KOPT-K1 (cell line): ENCODE data around the gene CRADD.
"Not testable (repeated sequence)": the region's sequence is repeated elsewhere in the genome, so short reads cannot be mapped to it uniquely, and the experiment has no call there.

ENCODE experiments used
- H3K27ac ChIP-seq: fragments of 200-600 bp; sonication (generic); 2 replicates; pipeline ENCODE4 v1.5.1; 2016; ENCODE audit warnings: antibody characterized with exemption, mild to moderate bottlenecking, low read depth, low read length; ENCODE audit not compliant: poor library complexity, severe bottlenecking
- H3K36me3 ChIP-seq: fragments of 200-600 bp; sonication (generic); 2 replicates; pipeline ENCODE4 v1.5.1; 2017; ENCODE audit warnings: antibody characterized with exemption, mild to moderate bottlenecking, low read length, moderate library complexity; ENCODE audit not compliant: insufficient read depth
- H3K9me3 ChIP-seq: fragments of 200-600 bp; sonication (generic); 2 replicates; pipeline ENCODE4 v1.5.1; 2017; ENCODE audit warnings: antibody characterized with exemption, low read length, mild to moderate bottlenecking; ENCODE audit not compliant: insufficient read depth, poor library complexity, severe bottlenecking

Gene CRADD

DNA sequence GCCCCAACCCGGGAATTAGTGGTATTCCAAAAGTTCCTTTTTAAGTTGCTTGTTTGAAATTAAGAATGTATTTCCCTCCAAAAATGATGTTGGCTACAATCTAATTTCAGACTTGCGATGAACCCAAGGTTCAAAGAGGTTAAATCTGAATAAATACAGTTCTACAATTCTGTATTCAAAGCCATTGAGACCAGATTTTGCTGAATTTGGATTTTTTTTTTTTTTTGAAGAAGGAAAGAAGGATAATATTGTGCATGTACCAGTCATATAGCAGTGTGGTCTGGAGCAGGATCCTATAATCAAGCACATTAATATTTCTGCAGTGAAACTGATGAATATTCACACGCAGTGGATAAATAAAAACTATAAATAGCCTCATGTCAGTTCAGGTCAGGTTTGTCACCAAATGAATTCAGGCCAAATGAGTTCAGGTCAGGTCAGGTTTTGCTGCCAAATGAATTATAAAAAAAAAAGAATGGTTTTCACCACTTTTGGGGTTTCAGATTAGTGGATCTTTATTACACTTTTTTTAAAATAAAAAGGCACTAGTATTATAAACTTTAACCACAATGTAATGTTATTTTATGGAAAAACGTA lies 69.5 kb downstream of the CRADD start:
- Histone ChIP-seq H3K27ac (no peak overlapping the region), H3K36me3 (no peaks in the 10 kb centered on the region), H3K9me3 (no peaks in the 10 kb centered on the region)

DNA sequence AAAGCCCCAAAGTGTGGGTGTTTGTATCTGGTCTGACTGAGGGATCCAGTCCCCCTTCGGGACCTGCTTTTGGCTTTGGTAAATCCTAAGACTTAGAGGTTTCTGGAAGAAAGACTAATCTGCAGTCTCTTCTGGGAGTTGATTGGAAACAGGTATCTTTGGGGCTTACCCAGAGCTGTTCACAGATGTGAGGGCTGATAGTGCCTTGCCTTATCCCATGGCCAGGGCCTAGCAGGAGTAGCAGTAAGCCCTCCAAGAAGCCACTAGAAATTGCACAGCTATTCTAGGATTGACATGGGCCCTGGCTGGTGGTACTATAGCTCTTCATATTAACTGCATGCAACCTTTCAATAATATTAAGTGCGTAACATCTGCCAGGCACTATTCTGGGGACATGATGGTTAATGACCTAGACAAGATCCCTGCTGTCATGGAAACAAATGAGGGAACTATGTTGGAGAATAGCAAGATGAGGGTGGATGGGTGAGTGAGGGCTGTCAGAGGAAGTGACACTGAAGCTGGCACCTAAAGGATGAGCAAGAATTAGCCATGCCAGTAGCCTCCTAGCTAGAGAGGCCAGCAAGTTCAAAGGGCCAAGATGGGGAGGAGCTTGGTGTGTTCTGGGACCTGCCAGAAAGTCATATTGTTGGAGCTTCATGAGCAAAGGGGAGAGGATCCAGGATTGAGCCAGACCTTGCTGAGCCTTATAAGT lies 71.7 kb downstream of the CRADD start:
- H3K27ac ChIP-seq, result no peak overlapping the region
- H3K9me3 ChIP-seq, result peaks cover 21% of the 10 kb centered on the region
- H3K36me3 ChIP-seq, result no peaks in the 10 kb centered on the region

DNA sequence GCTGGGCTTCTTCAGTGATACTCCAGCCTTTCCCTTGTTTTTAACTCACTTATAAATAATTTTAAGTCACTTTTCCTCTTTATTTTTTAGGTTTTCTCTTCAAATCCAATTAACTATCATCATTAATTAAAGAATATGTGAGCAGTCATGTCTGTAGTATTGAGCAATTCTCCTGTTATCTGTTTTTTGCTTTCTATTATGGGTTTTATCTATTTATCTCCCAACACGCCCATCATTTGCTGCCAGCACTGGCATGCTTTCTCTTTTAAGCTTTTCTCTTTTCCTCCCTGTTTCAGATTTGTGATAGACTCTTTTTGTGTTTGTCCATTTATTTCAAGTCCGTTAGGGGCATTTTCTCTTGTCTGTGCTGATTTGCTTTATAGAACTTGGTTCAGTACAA lies 72.3 kb downstream of the CRADD start:
- Histone ChIP-seq H3K27ac (no peak overlapping the region), H3K36me3 (no peaks in the 10 kb centered on the region), H3K9me3 (peaks cover 28% of the 10 kb centered on the region)

DNA sequence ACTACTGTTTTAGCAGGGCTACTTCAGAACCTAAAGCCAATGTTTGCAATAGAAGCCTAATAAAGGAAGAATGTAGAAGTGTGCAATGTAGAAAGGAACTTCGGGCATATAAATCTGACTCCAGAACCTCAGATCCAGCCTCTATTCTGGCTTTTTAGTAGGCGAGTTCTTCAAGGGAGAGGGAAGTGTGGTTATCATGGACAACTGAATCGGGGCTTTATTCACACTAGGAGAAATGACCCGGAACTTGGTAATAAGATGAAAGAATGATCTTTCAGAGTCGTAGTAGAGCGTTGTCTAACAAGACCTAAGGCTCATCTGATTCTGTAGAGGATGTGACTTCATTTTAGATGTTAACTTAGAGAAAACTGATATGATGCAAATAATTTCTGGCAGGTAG lies 72.9 kb downstream of the CRADD start:
- Histone ChIP-seq H3K27ac (no peak overlapping the region), H3K36me3 (no peaks in the 10 kb centered on the region), H3K9me3 (peaks cover 33% of the 10 kb centered on the region)

DNA sequence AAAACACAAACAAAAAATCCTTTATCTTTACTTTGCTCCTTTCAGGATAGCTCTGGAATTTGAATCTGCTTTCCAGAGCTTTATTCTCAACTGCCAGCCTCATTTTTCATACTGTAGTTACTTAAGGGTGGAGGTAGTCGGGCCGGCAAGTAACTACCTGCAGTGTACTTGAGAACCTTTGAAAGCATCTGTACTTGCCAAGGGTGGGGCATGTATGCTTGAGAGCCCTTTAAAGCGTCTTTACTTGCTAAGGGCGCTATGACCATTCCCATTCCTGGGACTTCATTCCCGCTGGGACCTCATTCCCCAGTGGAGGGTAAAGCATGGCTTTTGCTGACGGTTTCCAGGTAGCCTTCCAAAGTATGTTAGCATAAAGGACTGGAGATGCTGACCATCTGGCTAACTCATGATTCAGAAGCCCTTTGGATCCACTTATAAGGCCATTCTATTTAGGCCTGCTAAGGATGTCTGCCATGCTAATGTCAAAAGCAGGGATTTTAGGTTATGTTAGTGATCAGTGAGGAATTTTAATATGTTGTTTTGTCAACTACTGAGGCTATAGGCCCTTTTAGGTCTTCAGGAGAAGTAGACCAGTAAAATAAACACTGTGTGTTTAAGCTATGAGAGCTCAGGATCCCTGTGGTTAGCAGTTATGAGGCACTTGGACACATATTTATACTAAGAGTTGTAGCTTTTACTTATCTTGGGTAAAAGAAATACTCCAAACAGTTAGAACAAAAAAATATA lies 74.9 kb downstream of the CRADD start:
- no peaks in the 10 kb centered on the region for H3K36me3 ChIP-seq
- H3K27ac ChIP-seq, result no peak overlapping the region
- peaks cover 35% of the 10 kb centered on the region for H3K9me3 ChIP-seq

DNA sequence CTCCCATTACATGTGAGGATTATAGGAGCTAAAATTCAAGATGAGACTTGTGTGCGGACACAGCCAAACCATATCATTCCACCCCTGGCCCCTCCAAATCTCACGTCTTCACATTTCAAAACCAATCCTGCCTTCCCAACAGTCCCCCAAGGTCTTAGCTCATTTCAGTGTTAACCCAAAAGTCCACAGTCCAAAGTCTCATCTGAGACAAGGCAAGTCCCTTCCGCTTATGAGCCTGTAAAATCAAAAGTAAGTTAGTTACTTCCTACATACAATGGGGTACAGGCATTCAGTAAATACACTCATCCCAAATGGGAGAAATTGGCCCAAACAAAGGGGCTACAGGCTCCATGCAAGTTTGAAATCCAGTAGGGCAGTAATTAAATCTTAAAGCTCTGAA lies 76.1 kb downstream of the CRADD start:
- Histone ChIP-seq H3K27ac (no peak overlapping the region), H3K36me3 (no peaks in the 10 kb centered on the region), H3K9me3 (peaks cover 35% of the 10 kb centered on the region)

DNA sequence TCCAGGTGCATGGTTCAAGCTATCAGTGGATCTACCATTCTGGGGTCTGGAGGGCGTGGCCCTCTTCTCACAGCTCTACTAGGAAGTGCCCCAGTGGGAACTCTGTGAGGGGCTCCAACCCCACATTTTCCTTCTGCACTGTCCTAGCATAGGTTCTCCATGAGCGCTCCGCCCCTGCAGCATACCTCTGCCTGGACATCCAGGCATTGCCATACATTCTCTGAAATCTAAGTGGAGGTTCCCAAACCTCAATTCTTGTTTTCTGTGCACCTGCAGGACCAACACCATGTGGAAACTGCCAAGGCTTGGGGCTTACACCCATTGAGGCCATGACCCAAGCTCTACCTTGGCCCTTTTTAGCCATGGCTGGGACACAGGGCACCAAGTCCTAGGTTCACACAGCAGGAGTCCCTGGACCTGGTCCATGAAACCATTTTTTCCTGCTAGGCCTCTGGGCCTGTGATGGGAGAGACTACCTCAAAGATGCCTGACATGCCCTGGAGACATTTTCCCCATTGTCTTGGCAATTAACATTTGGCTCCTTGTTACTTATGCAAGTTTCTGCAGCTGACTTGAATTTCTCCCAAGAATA lies 76.8 kb downstream of the CRADD start:
- Histone ChIP-seq H3K27ac (no peak overlapping the region), H3K9me3 (peaks cover 35% of the 10 kb centered on the region), H3K36me3 (no peaks in the 10 kb centered on the region)

DNA sequence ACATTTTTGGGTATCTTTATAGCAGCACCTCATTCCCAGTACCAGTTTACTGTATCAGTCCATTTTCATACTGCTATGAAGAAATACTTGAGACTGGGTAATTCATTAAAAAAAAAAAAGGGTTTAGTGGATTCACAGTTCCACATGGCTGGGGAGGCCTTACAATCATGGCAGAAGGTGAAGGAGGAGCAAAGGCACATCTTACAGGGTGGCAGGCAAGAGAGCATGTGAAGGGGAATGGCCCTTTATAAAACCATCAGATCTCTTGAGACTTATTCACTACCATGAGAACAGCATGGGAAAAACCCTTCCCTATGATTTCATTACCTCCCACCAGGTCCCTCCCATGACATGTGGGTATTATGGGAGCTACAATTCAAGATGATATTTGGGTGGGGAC lies 77.7 kb downstream of the CRADD start:
- H3K36me3 ChIP-seq, H3K27ac ChIP-seq: not testable (repeated sequence)
- H3K9me3 ChIP-seq, result peaks cover 35% of the 10 kb centered on the region

DNA sequence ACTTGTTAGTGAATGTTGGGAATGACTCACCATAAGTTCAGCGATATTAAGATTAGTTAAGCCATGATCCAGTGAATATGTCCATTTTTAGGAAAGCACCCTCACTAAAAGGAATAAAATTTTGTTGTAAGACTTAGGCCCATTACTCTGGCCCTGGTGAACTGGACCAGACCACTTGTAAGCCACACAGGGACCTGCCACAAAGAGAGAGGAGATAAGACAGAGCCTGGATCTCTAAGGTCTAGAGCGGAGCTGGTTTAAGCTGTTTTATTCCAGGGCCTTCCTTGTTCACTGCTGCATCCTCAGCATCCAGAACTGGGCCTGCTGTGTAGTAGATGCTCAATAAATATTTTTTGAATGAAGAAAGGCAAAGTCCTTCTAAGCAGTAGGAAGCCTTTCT lies 79.1 kb downstream of the CRADD start:
- no peaks in the 10 kb centered on the region for H3K36me3 ChIP-seq
- H3K27ac ChIP-seq, result no peak overlapping the region
- H3K9me3 ChIP-seq, result peaks cover 35% of the 10 kb centered on the region

DNA sequence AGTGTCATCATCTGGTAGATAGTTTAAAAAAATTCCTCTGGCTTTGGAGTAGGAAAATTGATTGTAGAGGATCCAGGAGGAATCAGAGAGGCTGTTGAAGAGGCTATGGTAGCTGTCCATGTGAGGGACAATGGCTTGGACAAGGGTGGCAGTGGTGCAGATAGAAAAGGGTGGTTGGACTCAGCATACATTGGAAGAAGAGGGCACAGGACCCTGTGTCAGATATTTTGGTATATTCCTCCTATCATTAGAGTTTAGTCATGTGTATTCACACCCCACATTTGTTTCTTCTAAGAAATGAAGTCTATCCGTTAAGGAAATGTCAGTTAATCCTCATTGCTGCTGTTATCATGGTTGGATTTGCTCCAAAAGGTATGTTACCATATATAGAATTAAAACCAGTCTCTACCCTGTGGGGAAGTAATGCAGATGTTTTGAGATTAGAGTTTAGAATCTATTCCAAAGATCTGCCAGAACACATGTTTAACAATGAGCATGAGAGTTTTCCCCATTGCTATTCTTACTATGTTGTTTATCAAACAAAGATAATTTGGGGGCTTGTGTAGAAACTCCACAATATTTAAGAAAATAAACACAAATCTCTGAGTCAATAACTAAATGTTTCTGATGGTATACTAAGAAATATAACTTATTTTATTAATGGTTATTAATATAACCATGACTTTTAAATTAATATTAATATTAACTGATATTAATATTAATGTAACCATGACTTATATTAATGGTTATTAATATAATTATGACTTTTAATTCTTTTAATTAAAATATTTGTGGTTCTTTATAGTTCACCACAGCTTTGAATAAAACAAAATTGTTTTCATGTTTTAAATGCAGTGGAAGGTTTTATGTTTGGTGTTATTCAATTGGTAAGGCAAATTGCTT lies 80.9 kb downstream of the CRADD start:
- H3K9me3 ChIP-seq, result peaks cover 22% of the 10 kb centered on the region
- H3K27ac ChIP-seq, result no peak overlapping the region

DNA sequence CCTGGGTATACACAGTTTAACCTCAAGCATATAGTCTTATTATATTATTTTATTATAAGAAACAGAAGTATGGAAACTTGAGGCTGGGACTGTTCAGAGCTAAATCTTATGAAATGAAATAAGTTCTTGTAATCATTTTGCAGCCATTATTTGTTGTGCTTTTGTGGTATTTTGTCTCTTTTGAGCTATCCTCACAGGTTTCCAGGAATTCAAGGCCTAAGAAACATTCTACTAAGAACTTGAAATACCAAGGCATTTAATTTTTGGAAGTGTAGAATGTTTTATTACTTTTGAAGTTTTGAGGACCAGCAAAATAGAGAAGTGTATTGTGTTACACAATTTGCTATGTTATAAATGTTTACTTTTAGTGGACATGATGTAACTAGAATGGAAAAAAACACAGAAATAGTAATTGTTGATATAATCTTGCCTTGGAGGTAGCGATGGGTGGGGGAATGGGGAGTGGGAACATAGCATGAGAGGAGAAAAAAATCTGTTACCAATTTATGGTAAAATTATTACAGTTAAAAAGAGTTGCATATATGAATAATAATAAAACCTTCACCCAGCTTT lies 81.7 kb downstream of the CRADD start:
- Histone ChIP-seq H3K9me3 (peaks cover 14% of the 10 kb centered on the region), H3K27ac (no peak overlapping the region)

More for the DNA sequence above, 80.9 kb downstream of the CRADD start:
- no peaks in the 10 kb centered on the region for H3K36me3 ChIP-seq

DNA sequence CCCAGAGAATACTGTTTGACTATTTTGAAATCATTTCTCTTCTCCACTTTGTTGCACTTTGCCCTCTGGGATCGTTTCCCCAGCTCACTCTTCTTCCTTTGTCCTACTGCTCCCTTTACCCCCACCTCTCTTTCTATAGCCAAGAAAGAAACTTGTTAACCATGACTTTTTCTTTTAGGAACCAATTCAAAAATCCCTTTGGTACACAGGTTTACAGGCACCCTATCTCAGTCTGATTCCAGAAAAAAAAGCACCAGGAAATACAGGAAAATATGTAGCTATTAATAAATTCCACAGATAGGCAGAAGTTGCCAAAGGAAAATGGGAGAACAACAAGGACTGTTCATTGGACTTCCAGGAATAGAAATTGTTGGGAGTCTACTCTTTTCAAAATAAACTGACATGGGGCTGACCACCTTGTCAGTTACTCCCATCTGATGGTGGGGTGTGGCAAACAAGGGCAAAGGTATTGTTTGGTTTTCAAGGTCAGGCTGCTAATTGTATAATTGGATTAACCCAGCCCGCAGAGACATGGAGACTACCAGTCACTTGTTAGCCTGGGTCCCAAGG lies 82.4 kb downstream of the CRADD start:
- no peaks in the 10 kb centered on the region for H3K36me3 ChIP-seq
- no peak overlapping the region for H3K27ac ChIP-seq
- H3K9me3 ChIP-seq, result peaks cover 7% of the 10 kb centered on the region

More for the DNA sequence above, 81.7 kb downstream of the CRADD start:
- no peaks in the 10 kb centered on the region for H3K36me3 ChIP-seq

DNA sequence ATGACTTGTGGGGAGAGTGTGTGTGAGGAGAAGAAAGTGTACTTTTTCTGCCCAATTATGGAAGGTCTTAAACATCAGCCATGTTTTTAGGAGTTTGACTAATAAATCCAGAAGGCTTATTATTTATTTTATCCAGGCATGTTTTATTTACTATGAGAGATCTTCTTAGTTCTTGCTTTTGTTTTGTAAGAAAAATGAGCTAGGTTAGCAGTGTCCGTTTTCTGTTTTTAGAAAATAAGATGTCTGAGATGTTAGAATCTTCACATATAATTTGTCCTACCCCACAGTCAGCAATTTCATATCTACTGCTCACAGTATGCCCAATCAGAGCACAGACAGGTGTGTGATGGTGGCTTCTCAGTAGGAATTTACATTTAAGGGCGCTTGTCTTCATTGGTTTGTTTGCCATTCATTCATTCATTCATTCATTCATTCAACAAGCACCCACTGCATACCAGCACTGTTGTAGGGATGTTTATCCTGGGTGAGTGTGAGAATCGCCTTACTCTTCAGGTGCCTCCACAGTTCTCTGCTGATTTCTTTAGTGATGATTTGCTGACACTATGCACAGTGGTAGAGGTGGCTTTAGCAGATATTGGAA lies 83.2 kb downstream of the CRADD start:
- Histone ChIP-seq H3K9me3 (no peaks in the 10 kb centered on the region), H3K27ac (no peak overlapping the region), H3K36me3 (no peaks in the 10 kb centered on the region)
